ENCODE results near the gene FHIT. TPM values are rescaled to one million over a fixed set of nuclear protein-coding genes. Genes with fewer than 3 reads are reported as not detected.

Gene FHIT
- total RNA-seq, 1 experiment from 2014 or later, result 9.8 TPM

DNA sequence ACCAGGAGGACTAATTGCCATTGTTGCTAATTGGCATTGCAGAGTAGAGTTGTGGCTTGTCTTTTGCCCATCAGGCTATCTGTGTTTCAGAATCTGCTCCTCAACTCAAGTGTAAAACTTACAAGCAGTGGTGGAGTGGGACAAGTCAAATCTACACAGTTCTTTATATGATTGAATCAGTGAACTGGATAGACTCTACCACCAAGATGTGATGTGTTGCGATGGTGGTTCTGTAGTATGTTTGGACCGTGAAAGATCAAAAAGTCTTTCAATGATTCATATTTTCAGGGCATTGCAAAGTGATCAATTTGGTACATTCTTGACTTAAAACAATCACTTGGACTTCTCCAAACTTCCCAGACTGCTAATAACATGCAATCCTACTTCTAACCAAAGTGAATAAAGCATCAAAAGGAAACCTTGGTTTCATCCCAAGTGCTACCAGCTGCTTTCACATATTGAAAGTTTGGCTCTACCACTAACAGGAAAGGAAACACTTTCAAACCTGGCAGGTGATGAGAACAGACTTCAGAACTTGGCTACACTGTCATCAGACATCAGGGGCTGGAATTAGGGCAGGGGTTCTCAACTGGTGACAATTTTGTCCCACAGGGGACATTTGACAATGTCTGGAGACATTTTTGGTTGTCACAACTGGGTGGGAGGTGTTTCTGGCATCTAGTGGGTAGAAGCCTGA, 1356.7 kb downstream of the FHIT start:
- no peaks in the 10 kb centered on the region for H3K9me2 ChIP-seq (ENCODE audit: insufficient read depth)
- H3K27me3 ChIP-seq (ENCODE audit: insufficient read depth, low read depth), result 0 out of 2 replicates have a peak, but pooled peaks cover 3% of the 10 kb centered on the region
- H3K9me3 ChIP-seq (ENCODE audit: insufficient read depth, low read depth), result no peaks in the 10 kb centered on the region
- POLR2A ChIA-PET (ENCODE audit: unreplicated experiment), result no interaction called here
- H3K4me2 ChIP-seq, result no peak overlapping the region
- BruUV-seq (replicated peaks), result no TSS peak
- H4K20me1 ChIP-seq (ENCODE audit: insufficient read depth), result no peaks in the 10 kb centered on the region
- H2AFZ ChIP-seq, result no peak overlapping the region
- no peaks in the 10 kb centered on the region for H3F3A ChIP-seq (ENCODE audit: insufficient read depth, low read depth)
- TF ChIP-seq, protein P1, sequence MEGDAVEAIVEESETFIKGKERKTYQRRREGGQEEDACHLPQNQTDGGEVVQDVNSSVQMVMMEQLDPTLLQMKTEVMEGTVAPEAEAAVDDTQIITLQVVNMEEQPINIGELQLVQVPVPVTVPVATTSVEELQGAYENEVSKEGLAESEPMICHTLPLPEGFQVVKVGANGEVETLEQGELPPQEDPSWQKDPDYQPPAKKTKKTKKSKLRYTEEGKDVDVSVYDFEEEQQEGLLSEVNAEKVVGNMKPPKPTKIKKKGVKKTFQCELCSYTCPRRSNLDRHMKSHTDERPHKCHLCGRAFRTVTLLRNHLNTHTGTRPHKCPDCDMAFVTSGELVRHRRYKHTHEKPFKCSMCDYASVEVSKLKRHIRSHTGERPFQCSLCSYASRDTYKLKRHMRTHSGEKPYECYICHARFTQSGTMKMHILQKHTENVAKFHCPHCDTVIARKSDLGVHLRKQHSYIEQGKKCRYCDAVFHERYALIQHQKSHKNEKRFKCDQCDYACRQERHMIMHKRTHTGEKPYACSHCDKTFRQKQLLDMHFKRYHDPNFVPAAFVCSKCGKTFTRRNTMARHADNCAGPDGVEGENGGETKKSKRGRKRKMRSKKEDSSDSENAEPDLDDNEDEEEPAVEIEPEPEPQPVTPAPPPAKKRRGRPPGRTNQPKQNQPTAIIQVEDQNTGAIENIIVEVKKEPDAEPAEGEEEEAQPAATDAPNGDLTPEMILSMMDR (conservative IDR thresholded peaks at IDR 0.05), result no peak
- no peak for TF ChIP-seq EZH2 (IDR thresholded peaks at IDR 0.05; ENCODE audit: low read depth)
- no peak overlapping the region for H3K4me3 ChIP-seq
- H3K79me2 ChIP-seq (ENCODE audit: low read depth), result no peaks in the 10 kb centered on the region
- H3K4me1 ChIP-seq (replicated peaks; ENCODE audit: insufficient read depth), result no peaks in the 10 kb centered on the region
- intact Hi-C loops (cut with micrococcal nuclease; ENCODE audit: unreplicated experiment), result no loop called here
- DNase-seq, result no peak
- no peaks in the 10 kb centered on the region for H3K36me3 ChIP-seq (ENCODE audit: low read depth)
- CTCF ChIA-PET, result no interaction called here
- no peak overlapping the region for H3K27ac ChIP-seq

DNA sequence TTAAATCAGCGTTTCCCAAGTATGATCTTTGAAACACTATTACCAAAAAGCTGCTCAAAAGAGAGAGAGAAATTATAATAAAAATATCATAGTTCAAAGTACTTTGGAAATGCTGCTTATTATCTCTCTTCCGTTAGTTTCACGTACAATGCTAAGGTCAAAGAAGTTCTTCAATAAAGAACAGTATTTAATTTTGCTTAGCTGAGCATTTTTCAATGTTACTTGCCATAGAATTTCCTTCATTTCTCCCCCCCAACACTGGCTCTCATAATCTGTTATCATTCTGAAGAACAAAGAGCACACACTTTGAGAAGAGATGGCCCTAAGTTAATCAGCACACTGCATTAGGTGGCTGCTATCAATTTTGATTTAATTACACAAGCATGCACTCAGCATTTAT, 1360.6 kb downstream of the FHIT start:
- Histone ChIP-seq H3K27me3 (ENCODE audit: insufficient read depth, low read depth) (0 out of 2 replicates have a peak, but pooled peaks cover 3% of the 10 kb centered on the region), H3K9me3 (ENCODE audit: insufficient read depth, low read depth) (no peaks in the 10 kb centered on the region), H3K4me1 (replicated peaks; ENCODE audit: insufficient read depth) (no peaks in the 10 kb centered on the region), H3K4me3 (no peak overlapping the region), H3K9me2 (ENCODE audit: insufficient read depth) (no peaks in the 10 kb centered on the region), H3K27ac (no peak overlapping the region), H2AFZ (no peak overlapping the region), H3K4me2 (no peak overlapping the region), H3K36me3 (ENCODE audit: low read depth) (no peaks in the 10 kb centered on the region), H4K20me1 (ENCODE audit: insufficient read depth) (no peaks in the 10 kb centered on the region), H3F3A (ENCODE audit: insufficient read depth, low read depth) (no peaks in the 10 kb centered on the region), H3K79me2 (ENCODE audit: low read depth) (no peaks in the 10 kb centered on the region)
- ChIA-PET CTCF (no interaction called here), POLR2A (ENCODE audit: unreplicated experiment) (no interaction called here)
- intact Hi-C loops (cut with micrococcal nuclease; ENCODE audit: unreplicated experiment), result no loop called here
- no TSS peak for BruUV-seq (replicated peaks)
- TF ChIP-seq, protein P1 (conservative IDR thresholded peaks at IDR 0.05), result no peak
- no peak for DNase-seq

DNA sequence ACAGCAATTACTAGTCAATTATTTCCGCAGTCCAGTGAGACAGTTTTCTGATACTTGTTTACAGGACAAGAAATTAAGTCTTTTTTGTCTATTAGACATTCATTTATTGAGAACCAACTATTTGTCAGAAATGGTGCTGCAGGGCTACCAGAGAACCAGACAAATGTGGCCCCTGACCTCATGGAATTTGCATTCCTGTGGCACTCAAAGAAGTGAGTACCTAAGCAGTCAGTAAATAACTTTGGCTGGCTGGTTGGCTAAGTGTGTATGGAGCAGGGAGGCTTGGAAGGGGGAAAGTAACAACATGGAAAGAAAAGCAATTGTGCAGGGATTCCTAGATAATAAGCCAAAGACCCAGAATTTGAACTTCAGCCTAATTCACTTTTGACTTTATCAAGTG, 1364.5 kb downstream of the FHIT start:
- Histone ChIP-seq H3F3A (ENCODE audit: insufficient read depth, low read depth) (no peaks in the 10 kb centered on the region), H3K27ac (no peak overlapping the region), H3K4me1 (replicated peaks; ENCODE audit: insufficient read depth) (no peaks in the 10 kb centered on the region), H3K9me2 (ENCODE audit: insufficient read depth) (no peaks in the 10 kb centered on the region), H4K20me1 (ENCODE audit: insufficient read depth) (no peaks in the 10 kb centered on the region), H3K36me3 (ENCODE audit: low read depth) (no peaks in the 10 kb centered on the region), H3K9me3 (ENCODE audit: insufficient read depth, low read depth) (no peaks in the 10 kb centered on the region), H3K27me3 (ENCODE audit: insufficient read depth, low read depth) (0 out of 2 replicates have a peak, but pooled peaks cover under 1% of the 10 kb centered on the region), H2AFZ (no peak overlapping the region), H3K4me2 (no peak overlapping the region), H3K4me3 (no peak overlapping the region), H3K79me2 (ENCODE audit: low read depth) (no peaks in the 10 kb centered on the region)
- no peak for TF ChIP-seq EZH2 (IDR thresholded peaks at IDR 0.05; ENCODE audit: low read depth)
- TF ChIP-seq, protein P1 (conservative IDR thresholded peaks at IDR 0.05), result no peak
- ChIA-PET POLR2A (ENCODE audit: unreplicated experiment) (no interaction called here), CTCF (no interaction called here)
- intact Hi-C loops (cut with micrococcal nuclease; ENCODE audit: unreplicated experiment), result no loop called here
- BruUV-seq (replicated peaks), result no TSS peak
- DNase-seq, result no peak

Data from PC-9 (cell line).